Ammon's horn (tissue), 1 donor: ENCODE results near the gene STK38.

Source experiments
- DNase-seq: peaks from one replicate; pipeline ENCODE4 v3.0.0-alpha.2; 2016; ENCODE audit warnings: low spot score

STK38 gene

DNA sequence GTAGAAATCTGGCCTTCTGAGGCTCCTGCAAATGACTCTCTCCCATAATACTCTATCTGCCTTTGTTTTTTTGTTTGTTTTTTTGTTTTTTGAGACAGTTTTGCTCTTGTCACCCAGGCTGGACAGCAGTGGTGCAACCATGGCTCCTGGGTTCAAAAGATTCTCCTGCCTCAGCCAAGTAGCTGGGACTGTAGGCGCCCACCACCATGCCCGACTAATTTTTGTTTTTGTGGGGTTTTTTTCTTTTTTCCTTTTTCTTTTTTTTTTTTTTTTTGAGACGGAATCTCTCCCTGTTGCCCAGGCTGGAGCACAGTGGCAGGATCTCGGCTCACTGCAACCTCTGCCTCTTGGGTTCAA is 16.6 kb upstream of the STK38 start:
- DNase-seq: no peak

DNA sequence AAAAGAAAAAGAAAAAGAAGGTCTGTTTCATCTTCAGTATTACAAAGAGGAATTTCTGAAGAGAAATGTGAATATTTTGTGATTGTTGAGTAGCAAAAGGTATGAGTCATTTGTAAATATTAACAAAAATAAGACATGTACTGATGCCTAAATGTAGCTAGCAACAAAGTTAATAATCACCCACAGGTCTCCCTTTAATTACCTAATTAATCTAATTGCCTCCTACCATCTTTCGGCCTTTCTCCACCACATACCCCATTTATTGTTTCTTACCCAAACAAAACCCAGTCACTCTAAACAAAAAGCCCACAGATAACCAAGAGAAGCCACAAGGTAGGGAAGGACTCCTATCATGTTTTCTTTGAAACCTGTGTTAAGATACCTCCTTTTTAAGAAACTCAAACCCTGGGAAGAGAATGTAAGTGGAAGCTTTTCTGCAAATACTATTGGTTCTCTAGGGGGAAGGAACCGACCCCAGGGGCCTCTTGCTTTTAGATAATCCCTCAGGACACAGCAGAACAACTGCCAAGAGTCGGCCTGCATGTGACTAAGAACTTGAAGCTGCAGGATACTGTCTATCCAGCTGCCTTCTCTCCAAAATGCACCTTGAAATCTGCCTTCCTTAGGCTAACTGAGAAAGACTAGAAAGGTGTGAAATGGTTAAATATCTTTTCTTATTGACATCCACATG is 16.1 kb upstream of the STK38 start:
- no peak for DNase-seq

DNA sequence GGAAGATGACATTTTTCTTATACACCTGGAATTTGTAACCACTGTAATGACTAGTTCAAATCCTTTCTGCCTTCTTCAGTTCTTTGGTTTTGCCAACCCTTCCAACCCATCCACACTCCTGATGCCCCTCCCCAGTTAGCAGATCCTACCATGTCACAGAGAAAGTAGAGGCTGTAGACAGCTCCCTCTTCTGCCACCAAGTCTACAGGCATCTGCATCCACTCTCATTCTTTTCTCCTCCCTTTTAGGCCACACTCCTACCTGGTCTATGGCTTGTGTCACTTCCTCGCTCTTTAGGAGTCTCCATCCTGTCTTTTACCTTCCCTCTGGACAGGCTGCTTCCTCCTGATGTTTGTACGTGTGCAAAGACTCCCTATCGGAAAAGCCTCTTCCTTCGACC is 13.5 kb upstream of the STK38 start:
- no peak for DNase-seq

DNA sequence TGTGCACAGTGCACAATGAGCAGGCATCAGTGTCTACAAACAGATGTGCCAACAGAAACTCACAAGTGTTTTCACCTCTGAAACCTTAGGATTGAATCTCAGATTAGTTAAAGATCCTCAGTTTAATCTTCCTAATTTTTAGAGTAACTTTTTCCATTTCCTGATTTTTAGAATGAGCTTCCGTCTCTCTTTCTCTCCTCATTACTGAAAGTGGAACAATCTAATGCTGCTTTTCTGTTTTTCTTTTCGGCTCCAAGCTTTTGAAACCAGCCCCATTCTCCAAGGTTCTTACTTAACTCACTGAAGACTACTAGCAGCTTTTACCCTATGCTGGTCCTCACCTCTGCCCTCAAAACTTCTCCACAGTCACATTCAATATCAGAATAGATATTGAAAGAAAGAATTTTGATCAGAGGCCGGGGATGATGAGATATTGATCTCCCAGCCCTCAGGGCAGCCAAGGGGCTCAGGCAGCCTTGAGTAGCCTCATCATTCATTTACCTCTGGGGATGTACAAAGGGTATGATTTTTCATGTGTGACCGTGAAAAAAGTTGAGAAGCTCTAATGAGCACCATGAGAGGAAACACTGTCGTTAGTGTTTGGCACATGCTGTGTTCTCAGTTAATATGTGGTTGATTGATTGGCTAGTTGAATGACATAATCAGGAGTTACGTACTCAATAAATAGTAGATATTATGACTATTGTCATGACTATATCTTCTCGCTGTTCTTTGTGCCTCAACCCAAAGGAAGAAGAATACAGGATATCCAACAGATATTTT is 11.9 kb upstream of the STK38 start:
- no peak for DNase-seq

DNA sequence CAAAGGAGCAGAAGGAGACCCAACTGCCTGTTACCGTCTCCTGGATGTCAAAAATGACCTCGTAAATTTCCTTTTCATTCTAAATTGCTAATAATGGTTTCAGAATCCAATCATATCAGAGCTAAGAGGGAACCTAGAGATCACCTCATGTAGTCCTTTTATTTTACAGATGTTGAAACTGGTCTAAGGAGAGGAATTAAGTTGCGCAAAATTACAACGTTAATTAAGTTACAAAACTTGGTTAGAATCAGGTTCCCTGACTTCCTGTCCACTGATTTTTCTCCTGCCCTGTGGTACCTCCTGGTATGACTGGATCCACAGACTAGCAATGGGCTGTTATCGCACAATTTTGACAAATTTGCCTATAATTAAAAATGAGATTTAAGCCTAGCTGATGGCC is 9.0 kb upstream of the STK38 start:
- DNase-seq: no peak

DNA sequence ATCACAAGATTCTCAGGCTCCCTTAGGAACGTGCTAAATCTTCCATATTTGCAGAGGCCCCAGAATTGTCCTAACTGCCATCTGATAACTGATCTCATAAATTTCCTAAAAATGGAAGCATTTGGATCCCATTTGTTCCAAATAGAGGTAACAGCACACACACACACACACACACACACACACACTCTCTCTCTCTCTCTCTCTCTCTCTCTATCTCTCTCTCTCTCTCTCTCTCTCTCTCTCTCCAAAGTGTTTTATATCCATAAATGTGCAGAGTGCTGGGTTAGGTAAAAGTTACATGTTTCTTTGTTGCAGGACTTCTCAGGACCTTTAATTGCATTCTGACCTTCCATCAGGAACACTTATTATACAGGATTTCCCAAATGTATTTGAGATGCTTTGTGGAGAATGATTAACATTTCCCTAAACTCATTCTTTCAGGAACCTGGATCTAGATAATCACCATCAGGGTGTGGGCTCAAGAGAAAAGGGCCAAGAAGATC is 8.5 kb upstream of the STK38 start:
- DNase-seq: no peak

DNA sequence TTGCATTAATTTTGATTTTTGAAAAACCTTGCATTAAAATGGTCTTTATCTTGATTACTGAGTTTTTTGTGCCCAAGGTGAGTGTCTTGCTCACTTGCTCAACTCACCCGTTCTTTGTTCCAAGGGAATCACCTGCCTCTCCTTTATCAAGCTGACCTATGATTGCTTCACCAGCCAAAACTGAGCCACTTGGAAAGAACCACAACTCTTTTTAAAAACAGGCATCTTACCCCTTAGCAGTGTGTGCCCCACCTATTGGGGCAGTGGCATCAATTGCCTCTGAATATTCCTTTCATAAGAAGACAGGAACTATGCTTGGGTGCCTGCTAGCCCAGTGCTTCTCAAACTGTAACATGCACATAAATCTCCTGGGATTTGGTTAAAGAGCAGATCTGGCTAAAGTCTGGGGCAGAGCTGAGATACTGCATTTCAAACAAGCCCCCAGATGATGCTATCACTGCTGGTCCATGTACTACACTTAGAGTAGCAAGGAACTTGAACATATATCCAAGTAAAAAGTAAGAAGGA is 3.3 kb upstream of the STK38 start:
- DNase-seq: no peak

DNA sequence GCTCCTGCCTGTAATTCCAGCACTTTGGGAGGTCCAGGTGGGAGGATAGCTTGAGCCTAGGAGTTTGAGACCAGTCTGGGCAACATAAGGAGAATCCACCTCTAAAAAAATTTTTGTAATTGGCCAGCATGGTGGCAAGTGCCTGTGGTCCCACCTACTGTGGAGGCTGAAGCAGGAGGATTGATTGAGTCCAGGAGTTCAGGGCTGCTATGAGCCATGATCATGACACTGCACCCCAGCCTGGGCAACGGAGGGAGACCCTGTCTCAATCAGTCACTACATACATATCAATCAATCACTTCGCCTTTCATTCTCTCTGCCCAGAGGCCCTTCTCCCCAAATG is 1.1 kb upstream of the STK38 start:
- DNase-seq: no peak

DNA sequence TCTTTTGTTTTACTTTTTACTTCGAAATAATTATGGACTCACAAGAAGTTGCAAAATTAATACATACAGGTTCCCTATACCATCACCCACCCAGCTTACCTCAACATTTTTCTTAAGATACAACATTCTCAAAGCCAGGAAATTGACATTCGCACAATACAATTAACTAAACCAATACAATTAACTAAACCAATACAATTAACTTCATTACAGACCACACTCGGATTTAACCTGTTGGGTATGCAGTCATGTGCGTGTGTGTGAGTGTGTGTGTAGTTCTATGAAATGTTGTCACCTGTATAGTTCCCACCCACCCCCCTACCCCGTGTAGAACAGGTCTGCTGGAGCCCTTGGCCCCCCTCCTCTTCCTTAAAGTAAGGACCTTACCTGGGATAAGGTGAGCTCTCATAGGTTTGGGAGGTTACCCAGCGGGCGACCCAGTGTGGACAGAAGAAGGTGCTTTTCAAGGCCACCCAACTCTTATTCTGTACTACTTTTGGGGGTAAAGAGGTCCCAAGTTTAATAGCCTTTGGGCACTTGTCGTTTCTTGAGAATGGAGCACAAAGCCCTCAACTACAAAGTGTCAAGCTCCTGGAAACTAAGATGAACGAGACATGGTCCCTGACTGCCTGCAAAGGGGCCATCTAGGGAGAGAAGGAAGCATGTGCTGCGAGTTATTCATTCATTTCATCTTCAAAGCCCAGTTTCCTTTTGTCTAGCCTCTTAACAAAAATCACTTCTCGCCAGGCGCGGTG is 544 bp upstream of the STK38 start:
- DNase-seq: no peak

DNA sequence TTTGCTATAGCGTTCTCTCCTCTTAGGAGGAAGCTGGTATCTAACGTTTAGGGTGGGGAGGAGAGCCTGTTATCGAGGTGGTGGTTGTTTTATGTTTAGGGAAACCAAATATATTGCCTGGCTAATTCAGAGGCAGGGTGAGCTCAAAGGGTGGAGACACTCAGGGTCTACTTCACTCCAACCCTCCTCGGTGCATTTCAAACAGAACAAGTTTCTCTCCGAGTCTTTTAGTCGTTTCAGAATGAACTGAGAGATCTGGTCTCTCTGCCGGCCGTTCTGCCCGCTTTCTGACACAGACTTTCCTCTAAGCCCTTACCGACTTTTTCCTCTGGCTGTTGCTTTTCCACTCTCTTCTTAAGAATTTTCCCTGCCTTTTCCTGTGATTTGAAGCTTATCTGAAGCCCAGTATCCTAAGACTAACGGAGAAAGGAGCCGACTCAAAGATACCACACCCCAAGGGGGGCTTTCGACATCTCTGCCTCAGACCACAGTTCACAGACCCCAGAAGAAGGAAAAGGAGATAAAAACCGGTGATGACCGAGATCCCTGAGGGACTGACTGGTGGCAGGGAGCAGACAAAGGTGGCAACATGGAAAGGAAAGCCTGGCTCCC is 865 bp downstream of the STK38 start:
- peak; percentile 6 for DNase-seq

DNA sequence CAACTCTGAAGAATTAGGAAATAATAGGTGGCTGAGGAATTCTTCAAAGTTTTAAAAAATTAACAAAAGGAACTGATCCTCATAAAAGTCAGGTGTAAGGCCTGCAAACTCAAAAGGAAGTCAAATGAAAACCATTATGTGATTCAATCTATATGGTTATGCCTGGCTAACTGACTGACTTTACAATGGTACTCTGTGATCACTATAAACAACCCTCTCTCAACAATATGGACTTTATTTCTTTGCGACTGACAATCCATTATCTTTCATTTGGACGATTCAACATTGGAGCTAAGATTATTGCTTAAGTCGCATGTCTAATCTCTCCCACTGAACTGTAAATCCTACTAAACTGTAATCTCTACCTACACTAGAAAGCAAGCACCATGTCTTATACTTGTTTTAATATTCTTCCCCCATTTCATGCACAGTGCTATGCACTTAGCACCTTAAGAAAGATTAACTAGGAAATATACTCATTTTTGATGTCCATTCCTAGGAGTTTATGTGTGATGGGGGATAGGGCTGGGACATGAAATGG is 1.4 kb downstream of the STK38 start:
- no peak for DNase-seq

DNA sequence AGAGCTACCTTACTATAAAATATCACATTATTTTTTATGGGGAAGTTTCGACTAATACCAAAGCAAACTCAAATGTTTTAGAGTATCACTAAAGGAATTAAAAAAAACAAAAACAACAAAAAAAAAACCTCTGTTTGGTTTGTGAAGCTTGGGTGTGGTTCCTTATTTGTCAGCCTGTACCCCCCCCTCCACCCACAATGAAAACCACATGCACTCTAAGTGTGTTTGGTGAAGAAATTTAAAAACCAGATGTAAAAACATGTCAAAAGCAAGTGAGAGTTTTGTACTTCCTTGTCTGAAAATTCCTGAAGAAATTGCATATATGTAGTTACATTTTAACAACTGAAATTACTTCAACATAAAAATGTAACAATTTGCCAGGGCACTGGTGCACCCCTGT is 3.1 kb downstream of the STK38 start:
- no peak for DNase-seq

DNA sequence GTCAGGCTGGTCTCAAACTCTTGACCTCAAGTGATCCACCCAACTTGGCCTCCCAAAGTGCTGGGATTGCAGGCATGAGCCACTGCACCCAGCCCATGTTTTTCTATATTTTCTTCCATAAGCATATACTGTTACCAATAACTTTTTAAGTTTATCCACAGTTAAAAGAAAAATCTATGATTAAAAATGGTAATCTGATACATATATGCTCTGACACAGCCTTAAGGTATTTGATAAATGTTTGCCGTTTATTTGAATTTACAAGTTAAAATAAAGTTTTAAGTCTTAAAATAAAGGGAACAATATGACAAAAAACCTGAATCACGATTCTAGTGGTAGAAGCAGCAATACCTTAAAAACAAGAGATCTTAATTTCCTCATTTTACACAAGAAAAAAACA is 5.2 kb downstream of the STK38 start:
- no peak for DNase-seq

DNA sequence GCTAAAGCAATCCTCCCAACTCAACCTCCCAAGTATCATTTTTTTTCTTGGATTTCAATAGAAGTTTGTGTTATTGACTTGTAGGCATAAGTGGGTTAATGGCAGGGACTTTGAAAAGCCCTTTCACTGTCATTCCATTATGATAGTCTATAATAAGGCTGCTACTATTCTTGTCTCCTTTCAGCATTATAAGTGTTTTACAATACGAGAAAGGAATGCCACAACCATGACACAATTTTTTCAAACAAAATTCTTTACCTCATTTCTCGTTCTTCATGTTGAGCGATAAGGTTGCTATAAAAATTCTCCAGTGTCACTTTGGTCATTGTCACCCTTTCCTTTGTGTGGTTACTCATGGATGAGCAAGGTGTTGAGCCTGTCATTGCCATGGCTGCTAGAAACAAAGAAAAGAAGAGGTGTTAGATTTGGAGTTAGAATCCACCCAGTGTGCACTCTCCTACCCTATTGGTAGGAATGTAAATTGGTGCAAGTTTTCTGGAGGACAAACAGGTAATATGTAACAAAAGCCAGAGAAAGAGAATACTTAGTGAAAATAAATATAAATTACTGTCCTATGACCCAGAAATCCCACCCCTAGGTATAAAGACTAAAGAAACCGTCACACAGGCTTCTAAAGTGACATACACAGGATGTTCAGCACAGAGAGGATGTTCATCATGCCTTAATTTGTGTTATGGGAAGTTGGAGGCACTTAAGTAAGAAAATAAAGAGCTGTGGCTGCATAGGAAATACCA is 7.3 kb downstream of the STK38 start:
- no peak for DNase-seq

DNA sequence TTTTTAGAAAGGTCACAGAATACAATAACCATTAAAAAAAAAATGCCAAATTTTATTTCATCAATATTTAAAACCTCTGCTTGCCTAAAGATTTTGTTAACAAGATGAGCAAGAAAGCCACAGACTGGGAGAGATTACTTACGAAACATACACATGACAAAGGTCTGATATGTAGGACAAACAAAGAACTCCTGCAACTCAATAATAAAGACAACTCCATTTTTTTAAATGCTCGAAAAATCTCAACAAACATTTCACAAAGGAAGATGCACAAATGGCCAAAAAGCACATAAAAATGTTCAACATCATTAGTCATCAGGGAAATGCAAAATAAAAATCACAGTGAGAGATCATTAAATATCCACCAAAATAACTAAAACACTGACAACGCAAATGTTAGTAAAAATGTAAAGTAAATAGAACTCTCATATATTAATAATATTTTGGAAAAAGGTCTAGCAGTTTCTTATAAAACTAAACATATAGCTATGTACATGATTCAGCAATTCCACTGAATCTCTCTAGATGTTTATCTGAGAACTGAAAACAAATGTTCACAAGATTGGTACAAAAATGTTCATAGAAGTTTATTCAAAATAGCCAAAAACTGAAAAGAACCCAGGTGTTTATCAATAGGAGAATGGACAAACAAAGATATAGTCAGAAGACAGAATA is 10.3 kb downstream of the STK38 start:
- no peak for DNase-seq

DNA sequence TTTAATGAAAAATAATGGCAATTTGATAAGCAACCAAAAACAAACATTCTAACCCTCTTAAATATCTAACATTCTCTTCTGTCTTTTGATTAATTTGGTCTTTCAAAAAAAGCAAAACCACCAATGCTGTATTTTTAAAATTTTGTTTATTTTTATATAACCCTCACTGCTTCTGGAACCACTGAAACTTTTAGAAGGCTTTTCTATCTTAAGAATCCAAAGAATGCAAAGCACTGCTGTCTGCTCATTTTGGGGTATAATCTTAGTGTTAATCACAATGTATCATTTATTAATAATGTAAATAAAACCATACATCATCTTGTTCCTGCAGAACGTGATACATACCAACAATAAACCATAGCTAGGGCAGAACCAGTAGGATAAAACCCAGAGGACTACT is 14.0 kb downstream of the STK38 start:
- DNase-seq: no peak

DNA sequence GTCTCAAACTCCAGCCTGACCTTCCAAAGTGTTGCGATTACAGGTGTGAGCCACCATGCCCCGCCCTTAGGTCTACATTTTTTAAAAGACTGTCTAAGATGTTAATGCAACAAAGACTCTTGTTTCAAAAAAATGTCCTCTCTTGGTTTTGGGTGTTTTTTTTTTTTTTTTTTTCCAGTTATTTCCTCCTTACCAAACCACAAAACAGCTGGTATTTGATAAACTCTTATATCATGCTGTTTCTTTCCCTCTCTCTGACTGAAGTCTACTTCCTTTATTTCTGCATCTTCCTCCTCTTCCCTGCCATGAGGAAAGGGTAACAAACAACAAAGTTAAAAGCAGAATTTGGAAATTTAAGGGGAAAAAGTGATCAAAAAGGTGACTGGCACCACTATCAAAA is 21.2 kb downstream of the STK38 start:
- DNase-seq: no peak

DNA sequence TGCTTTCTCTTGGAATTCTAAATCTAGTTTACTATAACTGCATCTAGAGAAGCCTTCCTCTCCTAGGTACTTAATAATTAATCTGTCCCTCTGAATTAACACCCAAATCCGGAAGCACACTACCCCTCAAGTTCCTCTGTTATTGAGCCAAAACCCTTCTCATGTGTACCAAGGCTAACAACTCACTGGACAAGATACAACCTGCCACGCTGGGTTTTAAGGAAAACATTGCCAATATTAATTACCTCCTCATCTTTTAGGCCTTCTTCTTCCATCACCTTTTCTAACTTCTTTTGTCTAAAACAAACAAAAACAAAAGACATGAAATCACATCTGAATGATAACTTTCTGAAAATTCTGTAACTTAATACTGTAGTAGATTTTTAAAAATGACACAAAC is 21.9 kb downstream of the STK38 start:
- no peak for DNase-seq

DNA sequence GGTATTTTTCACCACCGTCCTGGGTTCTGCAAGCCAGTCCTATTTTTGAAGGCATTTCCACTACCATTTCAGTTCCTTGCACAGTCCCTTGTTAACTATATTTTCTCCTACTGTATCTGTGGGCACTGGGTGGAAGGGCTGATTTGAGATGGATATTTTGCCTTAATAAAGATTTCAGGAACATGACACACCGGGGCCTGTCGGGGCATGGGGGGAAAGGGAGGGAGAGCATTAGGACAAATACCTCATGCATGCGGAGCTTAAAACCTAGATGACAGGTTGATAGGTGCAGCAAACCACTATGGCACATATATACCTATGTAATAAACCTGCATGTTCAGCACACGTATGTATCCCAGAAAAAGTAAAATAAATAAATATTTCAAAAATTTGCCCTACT is 22.4 kb downstream of the STK38 start:
- no peak for DNase-seq

DNA sequence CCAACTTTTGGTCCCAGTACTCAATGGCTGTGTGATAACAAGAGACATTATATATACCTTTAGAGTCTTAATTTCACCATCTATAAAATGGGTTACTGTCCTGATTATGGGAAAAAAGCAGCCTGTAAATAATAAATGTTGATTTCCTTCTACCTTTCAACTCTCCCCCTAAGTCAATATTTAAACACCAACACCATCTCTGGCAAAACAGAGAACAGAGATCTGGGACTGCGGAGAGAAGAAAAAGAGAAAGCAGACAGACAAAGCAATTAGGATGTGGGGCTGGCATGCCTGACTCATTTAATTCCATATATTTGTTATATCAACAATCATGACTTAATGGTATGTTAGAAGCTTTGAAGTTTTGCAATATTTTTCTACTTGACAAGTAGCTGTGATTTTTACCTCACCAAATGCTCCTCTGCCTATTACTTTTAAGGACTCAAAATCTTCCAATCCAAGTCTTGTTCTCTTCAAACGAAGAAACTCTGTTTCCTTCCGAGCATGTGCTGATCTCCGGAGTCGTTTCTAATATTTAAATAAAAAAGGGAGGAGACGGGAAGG is 23.3 kb downstream of the STK38 start:
- DNase-seq: no peak

DNA sequence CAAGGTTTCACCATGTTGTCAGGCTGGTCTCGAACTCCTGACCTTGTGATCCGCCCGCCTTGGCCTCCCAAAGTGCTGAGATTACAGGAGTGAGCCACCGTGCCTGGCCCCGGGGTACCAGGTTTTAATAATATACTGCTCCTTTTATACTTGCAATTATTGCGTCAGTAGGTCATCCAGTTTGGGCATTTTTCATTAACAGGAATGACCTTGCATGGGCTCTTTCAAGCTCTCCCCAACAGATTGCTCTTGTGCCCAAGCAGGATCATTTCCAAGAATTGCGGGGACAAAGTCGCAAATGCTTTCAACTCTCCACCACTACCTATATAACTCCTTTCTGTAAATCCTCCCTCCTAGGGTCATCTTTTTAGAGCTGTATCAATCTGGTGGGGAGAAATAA is 23.8 kb downstream of the STK38 start:
- DNase-seq: no peak
